ENCODE results near the gene HELZ.

DNA sequence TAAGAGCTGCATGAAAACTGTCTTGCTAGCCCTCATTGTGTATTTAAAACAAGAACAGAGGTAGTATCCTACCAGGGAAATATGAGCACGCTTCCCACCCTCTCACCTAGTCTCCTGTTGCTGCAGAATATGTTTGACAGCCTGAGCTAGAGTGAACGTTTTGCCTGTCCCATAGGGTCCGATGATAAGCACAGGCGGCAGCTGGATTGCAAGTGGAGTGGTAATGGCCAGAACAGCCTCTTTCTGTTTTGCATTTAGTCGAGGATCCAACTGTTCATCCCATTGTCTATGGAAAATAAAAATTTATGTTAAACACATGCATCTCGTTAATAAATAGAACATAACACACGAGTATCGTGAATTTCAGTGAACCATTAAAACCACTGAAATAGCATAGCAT, 84.2 kb downstream of the HELZ start:
- TF ChIP-seq, protein P1, sequence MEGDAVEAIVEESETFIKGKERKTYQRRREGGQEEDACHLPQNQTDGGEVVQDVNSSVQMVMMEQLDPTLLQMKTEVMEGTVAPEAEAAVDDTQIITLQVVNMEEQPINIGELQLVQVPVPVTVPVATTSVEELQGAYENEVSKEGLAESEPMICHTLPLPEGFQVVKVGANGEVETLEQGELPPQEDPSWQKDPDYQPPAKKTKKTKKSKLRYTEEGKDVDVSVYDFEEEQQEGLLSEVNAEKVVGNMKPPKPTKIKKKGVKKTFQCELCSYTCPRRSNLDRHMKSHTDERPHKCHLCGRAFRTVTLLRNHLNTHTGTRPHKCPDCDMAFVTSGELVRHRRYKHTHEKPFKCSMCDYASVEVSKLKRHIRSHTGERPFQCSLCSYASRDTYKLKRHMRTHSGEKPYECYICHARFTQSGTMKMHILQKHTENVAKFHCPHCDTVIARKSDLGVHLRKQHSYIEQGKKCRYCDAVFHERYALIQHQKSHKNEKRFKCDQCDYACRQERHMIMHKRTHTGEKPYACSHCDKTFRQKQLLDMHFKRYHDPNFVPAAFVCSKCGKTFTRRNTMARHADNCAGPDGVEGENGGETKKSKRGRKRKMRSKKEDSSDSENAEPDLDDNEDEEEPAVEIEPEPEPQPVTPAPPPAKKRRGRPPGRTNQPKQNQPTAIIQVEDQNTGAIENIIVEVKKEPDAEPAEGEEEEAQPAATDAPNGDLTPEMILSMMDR (IDR thresholded peaks at IDR 0.05): no peak
- no peak for TF ChIP-seq EZH2 (IDR thresholded peaks at IDR 0.05; ENCODE audit: borderline replicate concordance, insufficient read depth, low read depth, low read length, poor library complexity, severe bottlenecking)

Measured in B cell (primary cell).